Measurements from ENCODE around the gene TBCD.
"Not testable (repeated sequence)": the region's sequence is repeated elsewhere in the genome, so short reads cannot be mapped to it uniquely, and the experiment has no call there.

The TBCD gene

DNA sequence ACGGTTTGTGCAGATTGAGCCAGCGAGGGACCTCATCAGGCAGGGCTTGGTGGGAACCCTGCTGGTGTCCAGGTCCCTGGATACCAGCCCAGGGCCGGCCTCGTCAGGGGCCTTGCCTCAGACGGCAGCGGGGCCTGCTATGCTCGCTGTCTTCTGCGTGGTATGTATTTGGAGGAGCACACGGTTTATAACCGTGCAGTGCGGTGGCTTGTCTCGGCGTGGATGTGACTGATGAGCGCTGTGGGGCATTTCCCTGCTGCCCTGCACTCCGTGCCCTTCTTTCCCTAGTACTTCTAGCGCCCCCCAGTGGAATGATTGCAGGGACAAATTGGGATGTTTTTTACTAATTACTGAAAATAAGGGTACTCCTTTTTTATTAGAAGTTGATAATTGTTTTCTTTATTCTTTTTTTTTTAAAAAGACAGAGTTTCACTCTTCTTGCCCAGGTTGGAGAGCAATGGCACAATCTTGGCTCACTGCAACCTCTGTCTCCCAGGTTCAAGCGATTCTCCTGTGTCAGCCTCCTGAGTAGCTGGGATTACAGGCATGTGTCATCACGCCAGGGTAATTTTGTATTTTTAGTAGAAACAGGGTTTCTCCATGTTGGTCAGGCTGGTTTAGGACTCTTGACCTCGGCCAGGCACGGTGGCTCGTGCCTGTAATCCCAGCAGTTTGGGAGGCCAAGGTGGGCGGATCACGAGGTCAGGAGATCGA, 15.3 kb downstream of the TBCD start:
- peak; percentile 81 for DNase-seq (ENCODE audit: low spot score)

GRCh38 chr17:82769041-82769440, 17.2 kb downstream of the TBCD start:
- no peak for DNase-seq (ENCODE audit: low spot score)

DNA sequence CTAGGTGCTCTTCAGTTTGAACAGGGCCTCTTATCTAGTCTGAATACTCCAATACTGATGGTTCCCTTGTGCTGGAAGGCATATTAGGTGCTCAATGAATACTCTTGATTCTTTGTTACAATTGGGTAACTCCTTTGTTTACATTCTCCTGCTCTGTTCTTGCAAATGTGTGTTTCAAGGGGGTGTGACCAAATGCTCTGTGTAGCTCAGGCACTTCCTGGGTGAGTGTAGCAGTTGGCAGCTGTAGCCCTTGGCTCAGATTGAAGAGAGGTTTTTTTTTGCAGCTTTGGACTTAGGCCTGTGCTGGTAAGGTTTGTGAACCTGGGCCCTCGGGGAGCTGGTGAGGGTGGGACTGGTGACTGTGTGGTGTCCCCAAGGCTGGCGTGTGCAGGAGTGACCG, 20.2 kb downstream of the TBCD start:
- DNase-seq (ENCODE audit: low spot score): no peak

- not testable (repeated sequence) for DNase-seq (ENCODE audit: low spot score)
Observed at GRCh38 chr17:82774456-82774855, 22.6 kb downstream of the TBCD start.

- DNase-seq (ENCODE audit: low spot score): no peak
Observed at GRCh38 chr17:82775001-82775823, 23.3 kb downstream of the TBCD start.

DNA sequence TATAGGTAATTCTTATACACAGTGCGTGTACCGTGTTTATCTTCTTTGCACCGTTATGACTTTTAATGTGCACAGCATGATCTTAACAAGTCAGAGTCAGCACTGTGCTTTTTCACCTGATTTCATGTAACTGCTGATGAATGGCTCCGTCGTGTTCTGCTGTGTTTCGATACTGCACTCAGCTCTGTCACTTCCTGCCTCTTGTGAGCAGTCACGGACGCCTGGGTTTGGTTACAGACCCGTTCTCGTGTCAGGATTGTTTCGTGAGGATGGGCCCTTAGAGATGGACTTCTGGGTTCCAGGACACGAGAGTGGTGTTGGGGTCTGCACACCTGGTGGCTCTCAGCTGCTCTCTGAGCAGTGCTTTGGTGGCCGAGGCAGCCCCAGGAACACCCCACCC, 24.6 kb downstream of the TBCD start:
- no peak for DNase-seq (ENCODE audit: low spot score)

DNA sequence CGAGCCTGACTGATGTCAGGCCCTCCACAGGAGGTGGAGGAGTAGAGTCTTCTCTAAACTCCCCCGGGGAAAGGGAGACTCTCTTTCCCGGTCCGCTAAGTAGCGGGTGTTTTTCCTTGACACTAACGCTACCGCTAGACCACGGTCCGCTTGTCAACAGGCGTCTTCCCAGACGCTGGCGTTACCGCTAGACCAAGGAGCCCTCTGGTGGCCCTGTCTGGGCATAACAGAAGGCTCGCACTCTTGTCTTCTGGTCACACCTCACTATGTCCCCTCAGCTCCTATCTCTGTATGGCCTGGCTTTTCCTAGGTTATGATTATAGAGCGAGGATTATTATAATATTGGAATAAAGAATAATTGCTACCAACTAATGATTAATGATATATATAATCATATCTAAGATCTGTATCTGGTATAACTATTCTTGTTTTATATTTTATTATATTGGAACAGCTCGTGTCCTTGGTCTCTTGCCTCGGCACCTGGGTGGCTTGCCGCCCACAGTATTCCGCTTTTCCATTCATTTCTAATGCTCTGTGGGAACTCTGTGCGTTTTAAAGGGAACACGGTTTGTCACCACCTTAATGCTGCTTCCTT, 26.0 kb downstream of the TBCD start:
- DNase-seq (ENCODE audit: low spot score): not testable (repeated sequence)

DNA sequence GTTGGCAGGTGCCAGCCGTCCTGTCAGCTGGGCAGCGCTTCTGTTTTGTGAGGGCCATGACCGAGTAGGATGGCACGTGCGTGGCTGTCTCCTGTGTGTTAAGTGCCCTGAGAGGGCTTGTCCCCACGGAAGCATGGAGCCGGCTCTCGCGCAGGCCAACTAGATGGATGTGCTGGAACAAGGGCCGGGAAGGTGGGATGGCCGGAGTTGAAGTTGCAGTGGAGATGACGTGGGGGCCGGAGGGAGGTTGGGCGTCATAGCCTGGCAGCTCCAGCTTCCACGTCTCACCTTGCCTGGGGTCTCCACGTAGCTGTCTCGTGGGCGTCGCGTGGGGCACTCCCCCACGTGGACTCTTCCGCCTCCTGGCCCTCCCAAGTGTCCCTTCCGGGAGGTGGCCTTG, 27.7 kb downstream of the TBCD start:
- no peak for DNase-seq (ENCODE audit: low spot score)

DNA sequence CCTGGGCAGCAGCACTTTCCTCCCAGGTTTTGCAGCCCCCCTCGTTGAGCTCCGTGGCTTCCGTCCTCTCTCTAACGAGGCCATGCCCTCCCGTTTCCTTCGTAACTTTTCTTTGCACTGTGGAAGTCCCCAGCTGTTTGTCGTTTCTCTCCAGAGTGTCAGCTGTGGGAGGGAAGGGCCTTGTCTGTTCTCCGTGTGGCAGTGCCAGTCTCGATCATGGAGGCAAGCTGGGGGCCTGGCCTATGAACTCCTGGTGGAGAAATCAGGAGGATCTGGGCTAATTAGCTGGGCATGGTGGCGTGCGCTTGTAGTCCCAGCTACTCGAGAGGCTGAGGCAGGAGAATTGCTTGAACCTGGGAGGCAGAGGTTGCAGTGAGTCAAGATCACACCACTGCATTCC, 28.3 kb downstream of the TBCD start:
- DNase-seq (ENCODE audit: low spot score): no peak

DNA sequence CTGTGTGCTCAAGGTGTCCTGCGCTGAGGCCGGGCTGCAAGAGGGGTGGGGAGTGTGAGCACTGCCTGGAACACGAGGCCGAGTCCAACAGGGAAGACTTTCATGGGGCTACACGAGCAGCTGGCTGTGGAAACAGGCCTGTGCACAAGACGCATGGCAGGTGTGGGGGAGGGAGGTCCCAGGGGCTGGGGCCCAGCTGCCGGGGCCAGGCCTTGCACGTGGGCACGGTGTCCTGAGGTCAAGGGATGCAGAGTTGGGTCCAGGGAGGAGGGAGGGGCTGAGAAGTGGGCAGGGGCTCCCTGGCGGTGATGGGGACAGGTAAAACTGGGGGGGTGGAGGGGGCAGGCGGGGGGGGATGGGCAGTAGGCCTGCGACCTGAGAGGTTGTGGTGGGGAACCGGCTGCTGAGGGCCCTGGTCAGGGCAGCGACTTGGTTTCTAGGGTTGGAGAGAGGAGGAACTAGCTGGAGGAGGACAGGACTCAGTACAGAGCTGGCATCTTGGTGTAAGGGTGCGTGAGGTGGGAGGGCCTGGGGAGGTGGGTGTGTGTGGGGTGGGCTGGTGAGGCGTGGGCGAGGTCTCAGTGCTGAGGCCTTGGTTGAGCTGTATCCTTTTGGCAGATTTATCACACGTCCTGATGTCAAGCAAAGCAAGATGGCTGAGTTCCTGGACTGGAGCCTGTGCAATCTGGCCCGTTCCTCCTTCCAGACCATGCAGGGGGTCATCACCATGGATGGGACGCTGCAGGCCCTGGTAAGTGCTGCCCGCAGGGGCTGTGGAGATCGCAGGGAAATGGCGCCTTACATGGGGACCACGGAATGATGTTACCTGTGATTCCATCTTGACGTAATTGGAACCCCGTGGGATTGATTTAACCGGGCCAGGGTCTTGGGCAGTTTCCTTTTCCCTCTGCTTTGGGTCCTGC, 29.4 kb downstream of the TBCD start:
- DNase-seq (ENCODE audit: low spot score): no peak

DNA sequence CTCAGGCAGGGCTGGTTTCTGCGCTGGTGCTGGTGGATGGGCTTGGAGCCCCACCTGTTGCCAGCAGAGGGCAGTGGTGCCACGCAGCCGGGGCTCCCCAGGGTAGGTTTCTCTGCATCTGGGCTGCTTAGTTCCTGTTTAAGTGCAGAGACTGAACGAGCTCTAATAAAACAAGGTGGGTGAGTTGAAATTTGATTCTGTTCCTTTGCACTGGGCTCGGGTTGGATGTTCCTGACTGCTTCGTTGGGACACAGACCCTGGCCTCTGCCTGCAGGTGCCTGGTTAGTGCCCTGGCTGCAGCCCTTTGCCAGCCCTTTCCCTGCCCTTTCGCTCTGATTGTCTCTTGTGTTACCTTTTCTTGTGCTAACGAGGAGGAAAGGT, 30.0 kb downstream of the TBCD start:
- DNase-seq (ENCODE audit: low spot score): peak; percentile 63

DNA sequence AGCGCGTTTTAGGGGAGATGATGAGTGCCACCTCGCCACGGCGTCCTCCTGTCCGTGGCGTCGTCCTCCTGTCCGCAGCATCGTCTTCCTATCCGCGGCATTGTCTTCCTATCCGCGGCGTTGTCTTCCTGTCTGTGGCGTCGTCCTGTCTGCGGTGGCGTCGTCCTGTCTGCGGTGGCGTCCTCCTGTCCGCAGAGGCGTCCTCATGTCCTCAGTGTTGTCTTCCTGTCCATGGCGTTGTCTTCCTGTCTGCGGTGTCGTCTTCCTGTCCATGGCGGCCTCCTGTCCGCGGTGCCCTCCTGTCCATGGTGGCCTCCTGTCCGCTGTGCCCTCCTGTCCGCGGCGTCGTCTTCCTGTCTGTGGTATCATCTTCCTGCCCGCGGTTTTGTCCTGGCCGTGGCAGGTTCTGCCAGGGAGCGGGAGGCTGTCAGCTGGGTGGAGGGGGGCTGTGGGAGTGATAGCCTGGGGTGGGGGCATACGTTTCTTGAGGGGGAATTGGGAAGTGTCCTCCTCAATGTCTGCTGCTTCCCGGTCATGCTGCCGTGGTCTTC, 30.9 kb downstream of the TBCD start:
- DNase-seq (ENCODE audit: low spot score): no peak

- no peak for DNase-seq (ENCODE audit: low spot score)
Observed at GRCh38 chr17:82783498-82783897, 31.6 kb downstream of the TBCD start.

- DNase-seq (ENCODE audit: low spot score): not testable (repeated sequence)
Observed at GRCh38 chr17:82785581-82785980, 33.7 kb downstream of the TBCD start.

GRCh38 chr17:82786427-82786826, 34.6 kb downstream of the TBCD start:
- no peak for DNase-seq (ENCODE audit: low spot score)

- DNase-seq (ENCODE audit: low spot score): peak; percentile 54
Observed at GRCh38 chr17:82787081-82787848, 35.4 kb downstream of the TBCD start.

DNA sequence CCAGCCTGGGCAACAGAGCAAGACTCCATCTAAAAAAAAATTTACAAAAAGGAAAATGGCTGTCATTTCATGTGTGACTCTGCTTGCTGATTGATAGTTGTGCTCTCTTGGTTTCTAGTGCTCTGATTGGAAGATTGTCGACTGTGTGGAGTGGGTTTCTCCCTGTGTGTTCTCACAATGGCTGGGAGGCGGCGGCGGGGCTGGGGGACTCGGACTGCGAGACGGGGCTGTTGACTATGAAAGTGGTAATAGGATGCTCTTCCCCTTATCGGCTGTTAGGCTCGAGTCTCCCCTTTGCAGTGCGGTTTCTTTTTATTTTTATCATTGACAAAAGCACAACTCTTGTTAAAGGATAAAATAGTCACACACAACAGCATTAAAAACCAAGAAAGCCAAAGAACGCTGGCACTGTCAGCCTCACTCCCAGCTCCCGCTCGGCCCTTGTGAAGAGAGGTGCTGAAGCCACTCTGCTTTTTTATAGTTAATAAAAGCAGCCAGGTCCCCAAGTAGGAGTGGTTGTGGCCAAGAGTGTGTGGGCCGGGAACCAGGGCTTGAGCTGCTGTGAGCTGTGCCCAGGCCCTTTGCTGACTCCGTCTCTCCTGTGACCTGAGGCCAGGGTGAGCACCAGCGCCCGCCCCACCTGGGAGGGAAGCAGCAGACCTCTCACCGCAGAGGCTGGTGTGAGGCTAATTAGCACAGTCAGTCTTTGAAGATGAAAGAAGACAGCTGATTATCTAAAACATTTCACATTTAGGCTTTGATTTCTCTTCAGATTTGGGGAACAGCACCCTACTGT, 36.5 kb downstream of the TBCD start:
- DNase-seq (ENCODE audit: low spot score): no peak

DNA sequence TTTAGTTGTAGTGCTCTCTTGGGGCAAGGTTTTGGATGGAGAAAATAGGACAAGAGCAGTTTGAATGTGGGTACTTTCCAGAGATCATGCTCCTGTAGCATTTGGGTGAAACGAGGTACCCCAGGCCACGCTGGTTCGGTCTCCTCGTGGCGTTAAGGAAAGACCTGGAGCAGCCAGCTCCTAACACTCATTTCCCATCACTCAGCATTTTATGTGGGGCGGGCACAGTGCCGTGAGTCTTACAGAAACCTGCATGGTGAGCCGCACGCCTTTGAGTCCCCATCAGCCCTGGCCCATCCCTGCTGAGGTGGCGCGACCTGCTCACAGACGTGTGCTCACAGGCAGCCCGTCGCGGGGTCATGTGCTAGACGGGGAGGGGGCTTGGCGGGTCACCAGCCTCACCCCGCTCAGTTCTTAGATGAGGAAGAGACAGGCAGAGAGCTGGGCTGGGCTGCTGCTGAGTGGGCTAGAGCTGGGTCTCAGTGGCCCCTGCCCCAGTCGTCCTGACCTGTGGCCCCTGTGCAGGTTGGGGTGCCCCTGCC, 37.3 kb downstream of the TBCD start:
- DNase-seq (ENCODE audit: low spot score): no peak

- no peak for DNase-seq (ENCODE audit: low spot score)
Observed at GRCh38 chr17:82789806-82790205, 37.9 kb downstream of the TBCD start.

DNA sequence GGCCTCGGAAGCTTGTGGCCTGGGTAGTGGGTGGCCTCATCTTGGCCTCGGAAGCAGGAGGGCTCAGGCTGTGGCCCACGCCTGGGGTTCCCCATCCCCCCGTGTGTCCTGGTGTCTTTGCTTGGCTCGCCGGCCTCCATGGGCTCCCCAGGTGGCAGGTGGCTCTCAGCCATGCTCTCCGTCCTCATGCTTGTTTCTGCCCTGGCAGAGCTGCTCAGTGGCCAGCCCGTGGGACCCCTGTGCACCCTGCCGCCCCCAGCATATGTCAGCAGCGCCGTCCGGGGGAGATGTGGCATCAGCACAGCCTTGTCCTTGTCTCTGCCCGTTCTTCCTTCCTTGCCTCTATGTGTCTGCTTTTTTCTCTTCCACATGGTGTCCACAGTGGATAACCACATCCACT, 38.5 kb downstream of the TBCD start:
- DNase-seq (ENCODE audit: low spot score): no peak
